ENCODE measurements around the gene TXNDC2.
A peak's percentile ranks its signal among the peaks of the same experiment; 100 is the strongest.

The TXNDC2 gene

GRCh38 chr18:9925369-9925768 lies 39.6 kb downstream of the TXNDC2 start:
- peaks cover 28% of the 10 kb centered on the region for H3K4me1 Mint-ChIP-seq
- TF ChIP-seq CTCF (IDR thresholded peaks at IDR 0.05; ENCODE audit: unreplicated experiment in 3 of 3): no peak
- H3K4me3 Mint-ChIP-seq: no peak overlapping the region
- H3K36me3 Mint-ChIP-seq (ENCODE audit: low read depth): no peaks in the 10 kb centered on the region
- H3K9me3 Mint-ChIP-seq: no peaks in the 10 kb centered on the region
- no peak overlapping the region for H3K27ac Mint-ChIP-seq
- H3K27me3 Mint-ChIP-seq (ENCODE audit: low read depth): no peaks in the 10 kb centered on the region

DNA sequence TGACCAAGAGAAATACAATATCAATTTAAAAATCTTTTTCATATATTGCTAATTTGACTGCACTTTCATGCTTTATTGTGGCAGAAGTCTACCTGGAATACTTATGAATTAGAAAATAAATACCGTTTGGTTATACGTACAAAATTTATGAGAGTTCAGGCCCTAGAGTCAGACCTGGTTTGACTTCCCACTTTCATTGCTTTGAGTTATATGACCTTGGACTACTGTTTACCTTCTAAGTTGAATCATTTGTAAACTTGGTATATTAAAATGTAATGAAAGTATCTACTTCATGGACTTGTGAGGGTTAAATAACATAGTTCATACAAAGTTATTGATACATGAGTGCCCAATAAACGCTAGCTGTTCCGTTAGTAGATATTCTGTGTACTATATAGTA lies 40.0 kb downstream of the TXNDC2 start:
- no peak overlapping the region for H3K4me3 Mint-ChIP-seq
- no peak overlapping the region for H3K27ac Mint-ChIP-seq
- H3K27me3 Mint-ChIP-seq (ENCODE audit: low read depth): no peaks in the 10 kb centered on the region

GRCh38 chr18:9926223-9926894 lies 40.6 kb downstream of the TXNDC2 start:
- no peaks in the 10 kb centered on the region for H3K9me3 Mint-ChIP-seq
- no peak for TF ChIP-seq CTCF (IDR thresholded peaks at IDR 0.05; ENCODE audit: unreplicated experiment in 3 of 3)
- H3K4me3 Mint-ChIP-seq: no peak overlapping the region
- H3K27me3 Mint-ChIP-seq (ENCODE audit: low read depth): no peaks in the 10 kb centered on the region
- H3K36me3 Mint-ChIP-seq (ENCODE audit: low read depth): no peaks in the 10 kb centered on the region
- H3K27ac Mint-ChIP-seq: no peak overlapping the region
- H3K4me1 Mint-ChIP-seq: peaks cover 28% of the 10 kb centered on the region

More for the DNA sequence above, 40.0 kb downstream of the TXNDC2 start:
- Mint-ChIP-seq H3K9me3 (no peaks in the 10 kb centered on the region), H3K36me3 (ENCODE audit: low read depth) (no peaks in the 10 kb centered on the region), H3K4me1 (peaks cover 28% of the 10 kb centered on the region)
- TF ChIP-seq CTCF (IDR thresholded peaks at IDR 0.05; ENCODE audit: unreplicated experiment in 3 of 3): no peak

DNA sequence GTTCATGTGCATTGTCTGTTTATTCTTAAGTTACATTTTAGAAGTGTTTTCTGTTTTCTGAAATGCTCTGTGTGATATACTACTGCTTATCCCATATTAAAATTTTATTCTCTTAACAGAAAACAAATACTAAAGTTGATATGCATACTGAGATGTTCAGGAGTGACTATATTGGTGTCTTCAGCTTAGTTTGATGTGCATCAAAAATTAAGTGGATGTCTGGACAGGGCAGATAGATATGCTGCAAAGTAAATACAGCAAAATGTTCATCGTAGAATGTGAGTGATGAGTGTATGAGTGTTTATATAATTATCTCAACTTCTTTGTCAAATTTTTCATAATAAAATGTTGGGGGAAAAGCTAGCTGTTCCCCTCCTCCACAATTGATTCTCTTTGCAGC lies 41.2 kb downstream of the TXNDC2 start:
- no peak for TF ChIP-seq CTCF (IDR thresholded peaks at IDR 0.05; ENCODE audit: unreplicated experiment in 3 of 3)

DNA sequence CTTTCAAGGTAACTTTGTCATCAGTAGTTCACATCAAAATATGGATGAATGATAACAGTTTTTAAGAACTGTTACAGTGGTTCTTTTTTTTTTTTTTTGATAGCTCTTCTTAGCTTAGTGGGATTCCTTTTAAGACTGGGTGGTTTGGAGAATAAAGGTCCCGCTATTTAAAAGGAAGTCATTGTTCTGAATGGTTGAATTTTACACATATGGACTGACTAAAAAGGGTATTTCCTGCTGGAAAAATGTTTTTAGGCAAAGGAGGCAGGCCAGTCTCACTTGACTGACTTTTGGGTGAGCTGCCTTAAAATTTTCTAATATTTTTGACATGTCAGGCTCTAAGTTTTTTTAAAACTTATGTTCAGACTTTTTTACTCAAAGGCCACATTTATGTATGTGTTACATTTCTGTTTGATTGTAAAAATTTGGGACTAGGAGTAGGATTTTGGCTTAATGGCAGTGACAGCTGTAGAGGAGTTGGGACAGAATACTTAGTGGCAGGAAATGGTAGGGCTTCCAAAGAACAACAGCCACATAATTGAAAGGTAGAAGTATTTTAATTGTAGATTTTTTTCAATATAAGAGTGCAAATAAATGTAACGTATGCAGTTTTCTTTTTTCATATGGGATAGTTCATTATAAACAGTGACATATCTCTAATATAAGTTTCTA lies 41.8 kb downstream of the TXNDC2 start:
- Mint-ChIP-seq H3K27me3 (ENCODE audit: low read depth) (no peaks in the 10 kb centered on the region), H3K9me3 (no peaks in the 10 kb centered on the region), H3K4me1 (peaks cover 28% of the 10 kb centered on the region), H3K36me3 (ENCODE audit: low read depth) (peaks cover 7% of the 10 kb centered on the region), H3K4me3 (no peak overlapping the region), H3K27ac (peak overlapping the region in 1 of 3 experiments; percentile 2)
- no peak for TF ChIP-seq CTCF (IDR thresholded peaks at IDR 0.05; ENCODE audit: unreplicated experiment in 3 of 3)

More for the DNA sequence above, 41.2 kb downstream of the TXNDC2 start:
- Mint-ChIP-seq H3K27me3 (ENCODE audit: low read depth) (no peaks in the 10 kb centered on the region), H3K9me3 (no peaks in the 10 kb centered on the region), H3K27ac (peak overlapping the region in 1 of 3 experiments; percentile 2), H3K4me3 (no peak overlapping the region), H3K4me1 (peaks cover 28% of the 10 kb centered on the region), H3K36me3 (ENCODE audit: low read depth) (peaks cover 4% of the 10 kb centered on the region)
